Adipocyte (in vitro differentiated cells): ENCODE measurements around the gene RBMS3.

Source experiments
- DNase-seq: peaks from one replicate; pipeline ENCODE4 v3.0.0-alpha.2; 2015; ENCODE audit warnings: low read depth
- H3K27me3 ChIP-seq: replicated peaks from 2 replicates; pipeline ENCODE4 v1.7.0; 2013; ENCODE audit warnings: mild to moderate bottlenecking, low read length, moderate library complexity; ENCODE audit not compliant: control insufficient read depth, insufficient read depth
- H3K36me3 ChIP-seq: 2 replicates; pipeline ENCODE4 v1.7.0; 2013; ENCODE audit warnings: low read length, mild to moderate bottlenecking, moderate library complexity; ENCODE audit not compliant: control insufficient read depth, insufficient read depth, severe bottlenecking
- H3K4me1 ChIP-seq: 2 replicates; pipeline ENCODE4 v1.7.0; 2013; ENCODE audit warnings: mild to moderate bottlenecking, low read length, moderate library complexity; ENCODE audit not compliant: control insufficient read depth, insufficient read depth
- H3K4me3 ChIP-seq: 2 replicates; pipeline ENCODE4 v1.7.0; 2013; ENCODE audit warnings: mild to moderate bottlenecking, low read length, moderate library complexity
- H3K9ac ChIP-seq: 2 replicates; pipeline ENCODE4 v1.7.0; 2013; ENCODE audit warnings: mild to moderate bottlenecking, low read length, moderate library complexity
- H3K9me3 ChIP-seq: 2 replicates; pipeline ENCODE4 v1.7.0; 2013; ENCODE audit warnings: mild to moderate bottlenecking, low read length, moderate library complexity; ENCODE audit not compliant: control insufficient read depth

RBMS3 gene

GRCh38 chr3:29370476-29371420, 89.9 kb downstream of the RBMS3 start:
- H3K4me1 ChIP-seq = no peaks in the 10 kb centered on the region

GRCh38 chr3:29373131-29373680, 92.3 kb downstream of the RBMS3 start:
- Histone ChIP-seq H3K4me1 (no peaks in the 10 kb centered on the region), H3K4me3 (no peak overlapping the region), H3K36me3 (no peaks in the 10 kb centered on the region), H3K27me3 (no peaks in the 10 kb centered on the region), H3K9me3 (no peaks in the 10 kb centered on the region), H3K9ac (no peak overlapping the region)
- peak; percentile 62 for DNase-seq

More at GRCh38 chr3:29370476-29371420, 89.9 kb downstream of the RBMS3 start:
- Histone ChIP-seq H3K27me3 (no peaks in the 10 kb centered on the region), H3K4me3 (no peak overlapping the region), H3K9ac (no peak overlapping the region), H3K36me3 (no peaks in the 10 kb centered on the region), H3K9me3 (no peaks in the 10 kb centered on the region)
- DNase-seq = no peak

DNA sequence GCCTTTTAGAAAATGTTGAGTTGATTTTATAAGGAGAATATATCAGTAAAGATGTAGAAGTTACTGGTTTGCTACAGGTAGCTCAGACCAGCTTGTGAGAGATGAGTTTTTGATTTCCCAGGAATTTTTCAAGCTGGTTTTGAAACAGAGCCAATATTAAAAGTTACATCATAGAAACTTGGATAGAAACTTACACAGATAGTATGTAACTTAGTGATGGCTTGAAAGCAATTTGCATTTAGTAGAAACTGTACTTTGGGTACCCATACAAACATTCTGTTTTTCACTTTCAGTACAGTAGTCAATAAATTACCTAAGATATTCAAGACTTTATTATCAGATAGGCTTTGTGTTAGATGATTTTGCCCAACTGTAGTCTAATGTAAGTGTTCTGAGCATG, 93.4 kb downstream of the RBMS3 start:
- H3K9me3 ChIP-seq = no peaks in the 10 kb centered on the region
- no peak overlapping the region for H3K4me3 ChIP-seq
- H3K9ac ChIP-seq = no peak overlapping the region
- H3K27me3 ChIP-seq = no peaks in the 10 kb centered on the region
- H3K36me3 ChIP-seq = no peaks in the 10 kb centered on the region
- peak; percentile 15 for DNase-seq
- no peaks in the 10 kb centered on the region for H3K4me1 ChIP-seq

- Histone ChIP-seq H3K36me3 (no peaks in the 10 kb centered on the region), H3K9ac (no peak overlapping the region), H3K4me1 (peaks cover 15% of the 10 kb centered on the region), H3K27me3 (no peaks in the 10 kb centered on the region), H3K4me3 (no peak overlapping the region), H3K9me3 (no peaks in the 10 kb centered on the region)
- DNase-seq = no peak
These were observed 98.2 kb downstream of the RBMS3 start for GRCh38 chr3:29379097-29379496.

DNA sequence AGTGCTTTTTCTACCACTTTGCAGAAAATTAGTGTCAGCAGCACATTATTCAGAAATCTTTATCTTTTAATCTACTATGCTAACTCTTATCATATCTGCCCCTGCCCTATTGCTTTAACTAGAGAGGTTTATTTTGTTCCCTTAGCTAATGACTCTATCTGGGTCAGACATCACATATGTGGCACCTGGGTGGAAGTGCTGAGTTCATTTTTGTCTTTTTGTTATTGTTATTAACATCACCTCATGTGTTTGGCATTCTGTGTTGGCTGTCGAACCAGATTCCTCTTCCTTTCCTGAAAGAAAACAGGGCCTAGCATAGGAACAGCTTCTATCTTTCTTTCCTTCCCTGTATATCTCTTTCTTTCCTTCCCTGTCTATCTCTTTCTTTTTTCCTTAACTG, 100.7 kb downstream of the RBMS3 start:
- Histone ChIP-seq H3K36me3 (no peaks in the 10 kb centered on the region), H3K4me3 (no peak overlapping the region)
- DNase-seq = no peak

DNA sequence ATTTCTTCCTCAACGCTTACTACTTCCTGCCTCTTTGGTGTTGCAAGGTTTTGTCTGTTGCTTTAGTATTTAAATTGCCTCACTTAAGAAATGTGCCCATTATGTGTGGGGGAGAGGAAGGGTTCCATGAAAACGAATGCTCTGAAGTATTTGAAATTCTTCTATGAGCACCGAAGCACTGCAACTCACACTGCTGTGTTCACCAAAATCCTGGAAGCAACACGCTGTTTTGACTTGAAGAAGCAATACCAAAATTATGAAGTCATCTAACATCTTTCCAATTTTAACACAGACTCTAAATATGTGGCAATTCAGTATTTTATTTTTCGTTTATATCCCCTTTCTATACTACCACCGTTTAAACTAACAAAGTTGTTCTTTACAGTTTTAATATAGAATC, 101.5 kb downstream of the RBMS3 start:
- H3K9me3 ChIP-seq = no peaks in the 10 kb centered on the region

More for the DNA sequence above, 100.7 kb downstream of the RBMS3 start:
- H3K9me3 ChIP-seq = no peaks in the 10 kb centered on the region
- H3K9ac ChIP-seq = peak overlapping the region; percentile 18
- no peaks in the 10 kb centered on the region for H3K27me3 ChIP-seq
- peaks cover 36% of the 10 kb centered on the region for H3K4me1 ChIP-seq

GRCh38 chr3:29382845-29383244, 102.0 kb downstream of the RBMS3 start:
- Histone ChIP-seq H3K9me3 (no peaks in the 10 kb centered on the region), H3K36me3 (no peaks in the 10 kb centered on the region), H3K27me3 (no peaks in the 10 kb centered on the region), H3K4me1 (peaks cover 36% of the 10 kb centered on the region), H3K4me3 (peak overlapping the region; percentile 13), H3K9ac (no peak overlapping the region)
- DNase-seq = no peak

More for the DNA sequence above, 101.5 kb downstream of the RBMS3 start:
- Histone ChIP-seq H3K4me1 (peaks cover 36% of the 10 kb centered on the region), H3K4me3 (peak overlapping the region; percentile 13), H3K36me3 (no peaks in the 10 kb centered on the region), H3K9ac (peak overlapping the region; percentile 18), H3K27me3 (no peaks in the 10 kb centered on the region)
- no peak for DNase-seq

DNA sequence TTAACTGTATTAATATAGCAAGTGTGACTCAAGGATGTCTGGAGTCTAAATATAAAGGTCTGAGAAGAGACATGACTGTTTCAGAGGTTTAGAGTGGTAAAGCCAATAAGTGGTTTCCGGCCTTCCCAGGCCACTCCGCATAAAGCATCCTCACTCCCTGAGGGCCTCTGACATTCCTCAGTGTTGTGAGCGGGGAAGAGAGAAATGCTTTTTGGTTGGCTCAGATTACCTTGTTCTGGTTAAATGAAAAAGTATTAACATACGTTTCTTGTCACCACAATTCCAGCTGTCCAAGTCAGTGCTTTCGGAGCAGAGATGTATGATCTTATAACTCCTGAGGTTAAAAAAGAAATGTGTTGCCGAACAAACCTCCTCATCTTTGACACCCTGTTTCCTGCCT, 103.8 kb downstream of the RBMS3 start:
- DNase-seq = peak; percentile 90
- peak overlapping the region; percentile 60 for H3K4me3 ChIP-seq
- no peaks in the 10 kb centered on the region for H3K27me3 ChIP-seq
- peaks cover 36% of the 10 kb centered on the region for H3K4me1 ChIP-seq
- no peaks in the 10 kb centered on the region for H3K36me3 ChIP-seq
- peak overlapping the region; percentile 61 for H3K9ac ChIP-seq
- no peaks in the 10 kb centered on the region for H3K9me3 ChIP-seq

DNA sequence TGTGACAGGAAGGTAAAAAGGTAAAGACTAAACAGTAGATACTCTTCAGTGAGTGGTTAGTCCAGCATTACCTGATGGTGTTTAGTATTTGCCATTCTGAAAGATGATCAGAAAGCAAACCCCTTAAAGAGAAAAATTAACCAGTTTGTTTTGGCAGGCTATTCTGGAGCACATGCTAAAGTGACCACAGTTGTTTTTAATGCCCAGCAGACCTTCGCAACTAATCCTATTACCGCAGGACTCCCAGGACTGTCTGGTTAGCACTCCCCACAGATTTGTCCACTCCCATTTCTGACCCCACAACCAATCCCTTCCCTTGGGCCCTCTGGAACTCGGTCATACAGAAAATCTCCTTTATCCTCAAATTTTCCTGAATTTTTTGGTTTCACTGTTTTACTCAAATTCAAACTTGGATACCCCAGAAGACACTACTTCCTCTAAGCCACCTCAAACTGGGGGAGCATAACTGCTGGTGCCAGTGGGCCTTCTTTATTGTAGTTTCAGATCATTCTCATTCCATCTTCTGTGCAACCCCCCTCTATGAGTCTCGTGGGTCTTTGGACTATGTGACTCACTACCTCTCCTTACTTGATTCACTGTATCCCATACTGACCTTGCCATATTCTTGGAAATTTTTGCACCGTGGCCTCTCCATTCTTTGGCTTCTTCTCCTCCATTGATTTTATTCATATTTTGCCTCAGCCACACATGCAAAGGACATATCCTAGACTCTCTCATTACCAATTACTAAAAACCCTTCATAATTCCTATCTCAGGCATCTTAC, 104.4 kb downstream of the RBMS3 start:
- H3K9ac ChIP-seq = peak overlapping the region; percentile 61
- no peaks in the 10 kb centered on the region for H3K27me3 ChIP-seq
- peak; percentile 69 for DNase-seq
- H3K4me3 ChIP-seq = peak overlapping the region; percentile 60
- peaks cover 36% of the 10 kb centered on the region for H3K4me1 ChIP-seq
- no peaks in the 10 kb centered on the region for H3K9me3 ChIP-seq
- no peaks in the 10 kb centered on the region for H3K36me3 ChIP-seq

GRCh38 chr3:29389362-29389761, 108.5 kb downstream of the RBMS3 start:
- Histone ChIP-seq H3K4me1 (peaks cover 20% of the 10 kb centered on the region), H3K27me3 (no peaks in the 10 kb centered on the region), H3K9ac (no peak overlapping the region), H3K36me3 (peaks cover 3% of the 10 kb centered on the region), H3K4me3 (no peak overlapping the region), H3K9me3 (no peaks in the 10 kb centered on the region)
- DNase-seq = no peak
